T-helper 2 cell treated with Interferon-gamma antibody and Interleukin-4, amounts not matched to agents 5 μg/mL and 100 μg/mL, for 36 hours (primary cell): ENCODE data around the gene DOHH.
"Not testable (repeated sequence)": the region's sequence is repeated elsewhere in the genome, so short reads cannot be mapped to it uniquely, and the experiment has no call there.

Experiments used
- DNase-seq: peaks from one replicate; pipeline ENCODE4 v3.0.0; 2021; ENCODE audit warnings: low spot score
- H3K27ac Mint-ChIP-seq: one replicate; pipeline ENCODE4 v1.8.0; 2021; ENCODE audit warnings: mild to moderate bottlenecking, mixed read lengths
- H3K27me3 Mint-ChIP-seq: one replicate; pipeline ENCODE4 v1.8.0; 2021; ENCODE audit warnings: low read depth, mixed read lengths
- H3K36me3 Mint-ChIP-seq: one replicate; pipeline ENCODE4 v1.8.0; 2021; ENCODE audit warnings: low read depth, mixed read lengths
- H3K4me1 Mint-ChIP-seq: one replicate; pipeline ENCODE4 v1.8.0; 2021; ENCODE audit warnings: low read depth, mixed read lengths
- H3K4me3 Mint-ChIP-seq: one replicate; pipeline ENCODE4 v1.8.0; 2022; ENCODE audit warnings: mild to moderate bottlenecking, moderate library complexity, mixed read lengths
- H3K9me3 Mint-ChIP-seq: one replicate; pipeline ENCODE4 v1.8.0; 2021; ENCODE audit warnings: mixed read lengths

Gene DOHH

DNA sequence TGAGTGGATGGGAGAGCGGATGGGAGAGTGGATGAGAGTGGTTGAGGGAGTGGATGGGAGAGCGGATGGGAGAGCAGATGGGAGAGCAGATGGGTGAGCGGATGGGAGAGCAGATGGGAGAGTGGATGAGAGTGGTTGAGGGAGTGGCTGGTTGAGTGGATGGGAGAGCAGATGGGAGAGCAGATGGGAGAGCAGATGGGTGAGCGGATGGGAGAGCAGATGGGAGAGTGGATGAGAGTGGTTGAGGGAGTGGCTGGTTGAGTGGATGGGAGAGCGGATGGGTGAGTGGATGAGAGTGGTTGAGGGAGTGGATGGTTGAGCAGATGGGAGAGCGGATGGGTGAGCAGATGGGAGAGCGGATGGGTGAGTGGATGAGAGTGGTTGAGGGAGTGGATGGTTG is 28.8 kb upstream of the DOHH start:
- not testable (repeated sequence) for H3K27me3 Mint-ChIP-seq, H3K9me3 Mint-ChIP-seq, H3K4me1 Mint-ChIP-seq, H3K27ac Mint-ChIP-seq, H3K4me3 Mint-ChIP-seq, DNase-seq
- H3K36me3 Mint-ChIP-seq = peaks cover 19% of the 10 kb centered on the region

DNA sequence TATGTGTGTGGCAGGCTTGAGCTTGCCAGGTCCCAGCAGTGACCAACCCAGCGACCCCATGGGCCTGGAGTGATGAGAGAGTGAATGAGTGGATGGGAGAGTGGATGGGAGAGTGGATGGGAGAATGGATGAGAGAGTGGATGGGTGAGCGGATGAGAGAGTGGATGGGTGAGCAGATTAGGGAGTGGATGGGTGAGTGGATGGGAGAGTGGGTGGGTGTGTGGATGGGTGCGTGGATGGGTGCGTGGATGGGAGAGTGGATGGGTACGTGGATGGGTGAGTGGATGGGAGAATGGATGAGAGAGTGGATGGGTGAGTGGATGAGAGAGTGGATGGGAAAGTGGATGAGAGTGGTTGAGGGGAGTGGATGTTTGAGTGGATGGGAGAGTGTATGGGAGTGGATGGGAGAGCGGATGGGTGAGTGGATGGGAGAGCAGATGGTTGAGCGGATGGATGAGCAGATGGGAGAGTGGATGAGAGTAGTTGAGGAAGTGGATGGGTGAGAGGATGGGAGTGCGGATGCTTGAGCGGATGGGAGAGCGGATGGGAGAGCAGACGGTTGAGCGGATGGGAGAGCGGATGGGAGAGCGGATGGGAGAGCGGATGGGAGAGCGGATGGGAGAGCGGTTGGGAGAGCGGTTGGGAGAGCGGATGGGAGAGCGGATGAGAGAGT is 28.2 kb upstream of the DOHH start:
- Mint-ChIP-seq H3K36me3 (peaks cover 21% of the 10 kb centered on the region), H3K4me1 (peaks cover 2% of the 10 kb centered on the region), H3K4me3 (no peak overlapping the region), H3K9me3 (no peaks in the 10 kb centered on the region), H3K27me3 (no peaks in the 10 kb centered on the region), H3K27ac (no peak overlapping the region)
- no peak for DNase-seq

DNA sequence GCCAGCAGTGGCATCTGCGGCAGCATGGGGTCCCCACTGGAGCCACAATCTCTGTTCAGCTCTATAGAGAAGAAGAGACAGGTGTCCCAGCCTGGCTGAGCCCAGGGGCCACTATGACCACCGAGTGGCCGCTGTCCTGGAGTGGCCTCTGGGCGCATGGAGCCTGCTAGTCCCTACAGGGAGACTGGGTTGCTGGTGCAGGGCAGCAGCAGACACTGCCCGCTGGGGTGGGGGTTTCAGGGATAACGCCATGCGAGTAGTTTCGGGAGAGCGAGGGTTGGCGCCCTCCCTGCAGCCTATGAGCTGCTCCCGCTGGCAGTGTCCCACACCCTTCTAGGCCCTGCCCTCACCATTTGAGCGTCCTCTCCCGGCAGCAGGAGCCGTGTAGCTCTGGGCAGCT is 27.6 kb upstream of the DOHH start:
- Mint-ChIP-seq H3K27me3 (no peaks in the 10 kb centered on the region), H3K4me3 (no peak overlapping the region), H3K4me1 (peaks cover 2% of the 10 kb centered on the region), H3K9me3 (no peaks in the 10 kb centered on the region), H3K27ac (no peak overlapping the region), H3K36me3 (peaks cover 18% of the 10 kb centered on the region)
- no peak for DNase-seq

DNA sequence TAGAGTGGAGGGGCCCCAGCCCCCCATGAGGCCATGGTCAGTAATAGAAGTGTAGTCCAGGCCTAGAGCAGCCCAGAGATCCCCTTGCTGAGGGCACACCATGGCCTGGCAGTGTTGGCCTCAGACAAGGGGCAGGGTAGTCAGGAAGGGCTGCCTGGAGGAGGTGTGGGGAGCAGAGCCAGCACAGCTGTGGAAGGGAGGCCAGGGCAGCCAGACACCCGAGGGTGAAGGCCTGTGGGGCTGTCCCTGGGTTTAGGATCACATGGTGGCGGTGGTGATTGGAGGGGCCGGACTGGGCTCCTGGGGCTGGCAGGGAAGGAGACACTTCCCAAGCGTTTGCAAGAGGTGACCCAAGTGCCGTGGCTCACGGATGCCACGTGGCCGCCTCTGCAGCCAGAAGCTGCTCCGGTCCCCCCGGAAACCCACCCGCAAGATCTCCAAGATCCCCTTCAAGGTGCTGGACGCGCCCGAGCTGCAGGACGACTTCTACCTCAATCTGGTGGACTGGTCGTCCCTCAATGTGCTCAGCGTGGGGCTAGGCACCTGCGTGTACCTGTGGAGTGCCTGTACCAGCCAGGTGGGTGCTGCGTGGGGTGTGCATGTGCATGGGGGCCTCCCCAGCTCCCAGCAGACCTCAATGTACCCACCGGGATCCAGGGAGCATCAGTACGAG is 26.9 kb upstream of the DOHH start:
- no peak overlapping the region for H3K27ac Mint-ChIP-seq
- no peak overlapping the region for H3K4me3 Mint-ChIP-seq
- no peak for DNase-seq
- peaks cover 16% of the 10 kb centered on the region for H3K36me3 Mint-ChIP-seq
- H3K9me3 Mint-ChIP-seq = no peaks in the 10 kb centered on the region
- peaks cover 2% of the 10 kb centered on the region for H3K4me1 Mint-ChIP-seq
- no peaks in the 10 kb centered on the region for H3K27me3 Mint-ChIP-seq

DNA sequence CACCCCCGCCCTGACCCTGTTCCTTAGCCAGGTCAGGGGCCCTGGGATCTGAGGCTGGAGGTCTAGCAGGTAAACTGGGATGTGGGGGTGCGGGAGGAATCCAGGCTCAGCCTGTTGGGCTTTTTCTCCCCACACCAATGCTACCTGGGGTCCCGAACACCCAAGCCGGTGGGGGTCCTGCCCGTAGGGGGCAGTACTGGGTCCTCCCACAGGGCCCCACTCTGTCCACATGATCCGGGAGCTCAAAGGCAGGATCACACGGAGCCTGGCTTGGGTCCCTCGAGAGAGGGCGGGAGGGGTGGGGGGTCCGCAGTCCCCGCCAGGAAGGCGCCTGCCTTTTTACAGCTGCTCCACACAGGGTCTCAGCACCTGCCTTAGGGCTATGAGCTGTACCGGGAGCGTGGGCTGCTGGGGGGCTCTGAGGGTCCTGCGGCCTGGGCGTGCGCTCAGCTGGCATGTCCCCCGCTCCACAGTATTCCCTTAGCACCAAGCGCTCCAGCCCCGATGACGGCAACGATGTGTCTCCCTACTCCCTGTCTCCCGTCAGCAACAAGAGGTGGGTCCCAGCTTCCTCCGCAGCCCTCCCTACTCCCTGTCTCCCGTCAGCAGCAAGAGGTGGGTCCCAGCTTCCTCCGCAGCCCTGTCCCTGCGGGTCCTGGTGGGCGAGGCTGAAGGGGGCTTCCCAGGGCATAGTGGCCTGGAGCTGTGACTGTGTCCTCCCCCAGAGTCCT is 26.2 kb upstream of the DOHH start:
- no peak for DNase-seq
- Mint-ChIP-seq H3K4me3 (no peak overlapping the region), H3K36me3 (peaks cover 20% of the 10 kb centered on the region), H3K27me3 (no peaks in the 10 kb centered on the region), H3K4me1 (peaks cover 2% of the 10 kb centered on the region), H3K9me3 (no peaks in the 10 kb centered on the region), H3K27ac (no peak overlapping the region)

DNA sequence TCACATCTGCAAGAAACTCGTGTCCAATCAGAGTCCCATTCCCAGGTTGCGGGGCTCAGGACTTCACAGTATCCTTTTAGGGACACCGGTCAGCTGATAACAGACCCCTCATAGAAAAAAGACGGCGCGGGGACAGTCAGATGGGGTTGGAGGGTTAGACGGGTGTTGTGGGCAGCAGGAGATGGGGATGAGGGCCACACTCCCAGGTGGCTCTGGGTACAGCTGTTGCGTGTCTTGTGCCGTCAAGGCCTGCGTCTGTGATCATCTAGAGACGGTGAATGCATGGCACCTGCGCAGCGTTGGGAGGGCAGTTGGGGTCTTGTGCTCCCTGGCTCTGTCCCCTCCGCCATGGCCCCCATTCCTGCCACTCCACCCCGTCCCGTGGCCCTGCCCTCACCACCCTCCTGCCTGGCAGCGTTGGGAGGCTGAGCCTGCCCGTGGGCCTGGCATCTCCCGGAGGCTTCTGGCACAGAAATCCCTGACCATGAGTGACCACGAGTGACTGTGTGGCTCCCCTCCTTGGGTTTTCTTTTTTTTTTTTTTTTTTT is 24.5 kb upstream of the DOHH start:
- no peaks in the 10 kb centered on the region for H3K27me3 Mint-ChIP-seq
- H3K27ac Mint-ChIP-seq = no peak overlapping the region
- H3K4me3 Mint-ChIP-seq = no peak overlapping the region
- DNase-seq = no peak
- H3K9me3 Mint-ChIP-seq = no peaks in the 10 kb centered on the region
- H3K4me1 Mint-ChIP-seq = peaks cover 4% of the 10 kb centered on the region
- H3K36me3 Mint-ChIP-seq = peaks cover 20% of the 10 kb centered on the region

DNA sequence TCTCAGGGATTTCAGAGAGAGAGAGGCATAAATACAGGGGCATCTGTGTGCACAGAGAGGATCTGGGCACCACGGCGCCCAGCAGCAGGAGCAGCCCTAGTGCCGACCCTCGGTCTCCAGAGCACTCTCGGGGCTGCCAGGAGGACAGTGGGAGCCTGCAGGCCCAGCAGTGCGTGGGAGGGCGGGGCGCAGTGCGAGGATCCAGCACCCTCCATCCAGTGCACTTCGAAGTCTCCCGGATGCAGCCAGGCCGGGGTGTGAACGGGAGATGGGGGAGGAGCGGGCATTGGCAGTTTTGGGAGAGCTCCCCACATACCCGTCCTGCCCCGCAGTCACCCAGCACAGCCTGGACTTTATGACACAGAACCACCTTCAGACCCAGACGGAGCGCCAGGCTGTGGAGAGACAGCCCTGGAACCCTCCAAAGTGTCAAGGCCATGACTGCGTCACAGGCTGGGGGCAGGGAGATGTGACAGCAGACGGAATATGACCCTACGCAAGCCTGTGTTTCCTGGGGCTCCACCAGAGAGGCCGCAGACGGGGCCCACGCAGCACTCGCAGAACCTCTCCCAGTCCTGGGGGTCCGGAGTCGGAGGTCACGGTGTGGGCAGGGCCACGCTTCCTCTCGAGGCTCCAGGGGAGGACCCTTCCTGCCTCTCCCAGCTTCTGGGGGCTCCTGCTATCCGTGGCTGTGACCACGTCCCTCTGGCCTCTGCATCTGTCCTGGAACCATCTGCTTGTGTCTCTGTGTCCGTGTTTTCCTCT is 23.8 kb upstream of the DOHH start:
- Mint-ChIP-seq H3K36me3 (peaks cover 20% of the 10 kb centered on the region), H3K27me3 (no peaks in the 10 kb centered on the region), H3K27ac (no peak overlapping the region), H3K4me3 (no peak overlapping the region), H3K9me3 (no peaks in the 10 kb centered on the region), H3K4me1 (peaks cover 4% of the 10 kb centered on the region)
- no peak for DNase-seq

DNA sequence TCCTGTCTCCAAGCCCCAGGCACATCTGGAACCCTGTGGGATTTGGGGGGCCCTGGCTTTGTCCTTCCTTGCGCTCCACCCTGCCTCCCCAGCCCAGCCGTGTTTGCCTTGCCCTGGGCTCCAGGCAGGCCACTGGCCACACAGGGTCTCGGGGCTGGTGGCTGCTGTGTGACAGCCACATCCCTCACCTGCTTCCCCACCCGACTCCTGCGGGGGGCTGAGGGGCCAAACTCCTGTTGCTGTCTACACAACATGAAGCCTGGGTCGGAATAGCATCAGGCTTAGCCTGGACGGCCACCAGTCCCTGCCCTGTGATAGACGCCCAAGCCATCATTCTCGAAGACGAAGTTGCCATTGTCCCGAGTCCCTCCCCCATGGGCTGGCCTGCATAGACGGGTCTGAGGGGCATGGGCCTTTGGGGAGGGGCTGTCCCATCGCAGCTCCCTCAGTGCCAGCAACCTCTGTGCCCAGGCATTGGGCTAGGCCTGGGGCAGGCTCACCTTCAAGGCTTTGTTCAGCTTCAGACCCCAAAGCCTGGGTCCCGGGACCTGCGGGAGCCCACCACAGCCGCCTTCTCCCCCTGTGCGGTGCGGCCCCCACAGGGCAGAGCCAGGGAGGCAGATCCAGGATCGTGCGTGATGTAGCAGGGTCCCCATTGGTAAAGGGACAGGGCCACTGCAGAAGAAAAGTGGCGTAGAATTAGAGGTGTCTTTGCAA is 23.0 kb upstream of the DOHH start:
- no peak for DNase-seq
- H3K4me3 Mint-ChIP-seq = no peak overlapping the region
- H3K27me3 Mint-ChIP-seq = no peaks in the 10 kb centered on the region
- H3K36me3 Mint-ChIP-seq = peaks cover 20% of the 10 kb centered on the region
- H3K9me3 Mint-ChIP-seq = no peaks in the 10 kb centered on the region
- H3K27ac Mint-ChIP-seq = no peak overlapping the region
- H3K4me1 Mint-ChIP-seq = peaks cover 4% of the 10 kb centered on the region

DNA sequence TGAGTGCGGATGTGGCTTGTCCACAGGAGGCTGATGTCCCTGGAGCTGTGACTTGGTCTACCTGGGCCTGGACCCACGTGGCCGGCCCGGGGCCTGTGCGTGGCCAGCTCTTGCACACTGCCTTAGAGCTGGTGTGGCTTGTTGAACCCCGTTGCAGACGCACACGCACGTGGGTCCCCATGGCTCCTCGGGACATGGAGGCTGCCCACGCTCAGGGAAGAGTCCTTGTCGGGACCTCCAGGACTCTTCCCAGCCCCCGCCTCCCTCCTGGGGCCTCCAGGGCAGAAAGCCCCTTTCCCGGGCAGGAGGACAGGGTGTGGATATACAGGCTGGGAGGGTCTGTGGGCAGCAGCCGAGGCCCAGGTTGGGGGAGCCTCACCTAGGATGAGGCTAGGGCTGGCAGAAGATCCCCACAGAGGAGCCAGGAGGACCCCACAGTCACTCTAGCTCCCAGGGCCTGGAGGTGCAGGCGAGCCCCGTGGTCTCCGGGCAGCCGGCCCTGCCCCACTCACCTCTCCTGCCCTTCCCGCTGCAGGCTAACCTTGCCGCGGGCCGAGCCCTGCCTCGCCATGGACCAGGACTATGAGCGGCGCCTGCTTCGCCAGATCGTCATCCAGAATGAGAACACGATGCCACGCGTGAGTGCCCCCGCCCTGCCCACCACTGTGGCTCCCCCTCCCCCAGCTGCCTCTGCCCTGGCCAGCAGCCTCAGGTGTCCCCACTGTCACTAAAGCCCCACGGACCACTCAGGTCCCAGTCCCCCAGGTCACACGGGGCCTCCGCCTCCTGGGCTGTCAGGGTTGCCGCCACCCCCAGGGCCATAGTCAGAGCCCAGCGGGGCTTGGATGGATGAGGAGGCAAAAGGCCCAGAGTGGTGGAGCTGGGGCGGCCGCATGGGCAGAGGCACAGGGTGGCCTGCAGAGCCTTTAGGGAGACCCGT is 22.2 kb upstream of the DOHH start:
- Mint-ChIP-seq H3K4me1 (peaks cover 4% of the 10 kb centered on the region), H3K4me3 (no peak overlapping the region), H3K9me3 (no peaks in the 10 kb centered on the region), H3K36me3 (peaks cover 20% of the 10 kb centered on the region), H3K27me3 (no peaks in the 10 kb centered on the region), H3K27ac (no peak overlapping the region)
- no peak for DNase-seq

DNA sequence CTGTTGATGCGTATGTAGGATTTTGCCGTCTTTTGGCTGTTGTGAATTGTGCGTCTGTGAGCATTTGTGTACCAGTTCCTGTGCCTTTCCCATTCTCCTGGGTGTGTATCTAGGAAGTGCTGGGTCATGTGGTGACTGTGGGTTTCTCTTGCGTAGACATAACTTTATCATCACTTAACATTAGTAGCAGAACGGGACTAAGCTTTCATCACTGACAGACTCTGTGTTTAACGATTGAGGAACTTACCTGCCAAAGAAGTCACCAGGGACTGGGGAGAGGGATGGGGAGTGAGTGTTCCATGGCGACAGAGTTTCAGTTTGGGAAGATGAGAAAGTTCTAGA is 20.6 kb upstream of the DOHH start:
- peaks cover 15% of the 10 kb centered on the region for H3K36me3 Mint-ChIP-seq
- H3K27me3 Mint-ChIP-seq = no peaks in the 10 kb centered on the region
- H3K4me3 Mint-ChIP-seq = no peak overlapping the region
- H3K27ac Mint-ChIP-seq = no peak overlapping the region
- no peaks in the 10 kb centered on the region for H3K9me3 Mint-ChIP-seq
- DNase-seq = no peak
- peaks cover 4% of the 10 kb centered on the region for H3K4me1 Mint-ChIP-seq

DNA sequence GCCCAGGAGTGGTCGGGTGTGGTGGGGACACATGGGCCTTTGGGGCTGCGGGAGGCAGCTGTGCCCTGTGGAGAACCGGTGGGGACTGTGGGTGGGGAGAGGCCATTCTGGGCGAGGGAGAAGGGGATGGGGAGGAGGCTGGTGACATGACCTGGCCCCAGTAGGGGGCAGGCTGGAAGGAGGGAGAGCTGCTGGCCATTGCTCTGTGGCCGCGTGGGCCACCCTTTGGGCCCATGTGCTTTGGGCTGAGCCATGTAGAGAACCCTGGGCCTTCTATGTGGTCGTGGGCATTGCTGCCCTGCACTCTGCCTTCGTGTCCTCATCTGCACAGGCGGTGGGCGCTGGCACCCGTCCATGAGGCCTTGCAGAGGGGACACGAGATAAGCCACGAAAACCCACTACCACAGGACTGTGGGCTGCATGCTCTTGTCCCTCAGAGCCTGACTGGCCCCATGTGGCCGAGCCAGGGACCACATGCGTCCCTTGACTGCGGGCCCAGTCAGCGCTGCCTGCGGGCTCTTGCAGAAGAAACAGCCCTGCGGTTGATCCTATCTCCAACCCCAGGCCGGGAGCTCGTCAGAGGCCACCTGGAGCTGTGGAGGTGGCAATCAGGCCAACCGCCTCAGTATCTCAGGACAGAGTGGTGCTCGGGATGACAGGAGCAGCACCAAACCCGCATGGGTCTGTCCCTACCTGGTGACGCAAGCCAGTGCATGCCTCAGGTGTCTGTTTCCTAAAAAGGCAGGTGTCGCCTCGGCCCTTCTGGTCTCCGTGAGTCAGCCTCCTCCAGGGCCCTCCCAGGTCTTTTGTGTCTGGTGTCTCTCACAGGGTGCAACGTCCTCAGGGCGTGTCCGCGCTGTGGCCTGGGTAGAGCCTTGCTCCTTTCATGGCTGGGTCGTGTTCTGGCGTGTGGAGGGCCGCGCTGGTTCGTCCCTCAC is 20.0 kb upstream of the DOHH start:
- H3K9me3 Mint-ChIP-seq = no peaks in the 10 kb centered on the region
- no peak overlapping the region for H3K4me3 Mint-ChIP-seq
- no peak for DNase-seq
- peaks cover 6% of the 10 kb centered on the region for H3K4me1 Mint-ChIP-seq
- no peaks in the 10 kb centered on the region for H3K27me3 Mint-ChIP-seq
- peaks cover 15% of the 10 kb centered on the region for H3K36me3 Mint-ChIP-seq
- no peak overlapping the region for H3K27ac Mint-ChIP-seq

DNA sequence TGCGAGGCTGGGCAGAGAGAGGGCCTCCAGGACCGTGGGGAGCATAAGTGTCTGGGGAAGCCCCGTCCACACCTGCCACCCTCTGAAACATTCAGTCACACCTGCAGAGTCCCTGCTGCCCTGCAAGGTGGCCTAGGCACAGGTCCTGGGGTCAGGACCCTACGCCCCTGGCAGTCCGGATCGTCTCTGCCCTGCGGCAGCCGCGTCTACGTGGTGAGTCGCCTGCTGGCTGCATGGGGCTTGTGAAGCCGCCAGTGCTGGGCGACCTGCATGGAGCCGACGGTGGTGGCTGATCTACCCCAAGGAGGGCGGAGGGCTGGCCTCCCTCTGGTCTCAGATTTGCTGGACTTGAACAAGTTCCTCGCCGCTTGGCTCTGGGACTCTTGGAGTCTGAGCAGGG is 18.7 kb upstream of the DOHH start:
- Mint-ChIP-seq H3K36me3 (peaks cover 12% of the 10 kb centered on the region), H3K27me3 (no peaks in the 10 kb centered on the region), H3K4me1 (peaks cover 6% of the 10 kb centered on the region), H3K9me3 (no peaks in the 10 kb centered on the region), H3K4me3 (no peak overlapping the region), H3K27ac (no peak overlapping the region)
- DNase-seq = no peak
